Measurements from ENCODE around the gene ARHGAP10.

DNA sequence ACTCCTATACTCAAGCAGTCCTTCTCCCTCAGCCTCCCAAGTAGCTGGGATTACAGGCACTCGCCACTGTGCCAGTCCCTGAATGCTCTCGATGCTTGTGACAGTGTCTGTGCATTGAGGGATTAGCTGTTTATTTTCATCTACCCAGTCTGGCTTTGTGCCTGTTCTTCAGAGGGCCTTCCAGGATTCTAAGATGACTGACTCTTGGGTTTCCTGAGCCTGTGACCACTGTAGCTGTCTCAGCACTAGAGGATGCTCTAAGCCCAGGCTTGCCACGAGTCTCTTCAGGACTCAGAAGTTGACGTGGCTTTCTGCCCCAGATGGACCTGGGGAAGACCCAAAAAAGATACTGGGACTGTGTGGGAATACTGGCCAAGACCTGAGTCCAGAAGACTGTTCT lies 201.4 kb downstream of the ARHGAP10 start:
- TF ChIP-seq, protein P1, sequence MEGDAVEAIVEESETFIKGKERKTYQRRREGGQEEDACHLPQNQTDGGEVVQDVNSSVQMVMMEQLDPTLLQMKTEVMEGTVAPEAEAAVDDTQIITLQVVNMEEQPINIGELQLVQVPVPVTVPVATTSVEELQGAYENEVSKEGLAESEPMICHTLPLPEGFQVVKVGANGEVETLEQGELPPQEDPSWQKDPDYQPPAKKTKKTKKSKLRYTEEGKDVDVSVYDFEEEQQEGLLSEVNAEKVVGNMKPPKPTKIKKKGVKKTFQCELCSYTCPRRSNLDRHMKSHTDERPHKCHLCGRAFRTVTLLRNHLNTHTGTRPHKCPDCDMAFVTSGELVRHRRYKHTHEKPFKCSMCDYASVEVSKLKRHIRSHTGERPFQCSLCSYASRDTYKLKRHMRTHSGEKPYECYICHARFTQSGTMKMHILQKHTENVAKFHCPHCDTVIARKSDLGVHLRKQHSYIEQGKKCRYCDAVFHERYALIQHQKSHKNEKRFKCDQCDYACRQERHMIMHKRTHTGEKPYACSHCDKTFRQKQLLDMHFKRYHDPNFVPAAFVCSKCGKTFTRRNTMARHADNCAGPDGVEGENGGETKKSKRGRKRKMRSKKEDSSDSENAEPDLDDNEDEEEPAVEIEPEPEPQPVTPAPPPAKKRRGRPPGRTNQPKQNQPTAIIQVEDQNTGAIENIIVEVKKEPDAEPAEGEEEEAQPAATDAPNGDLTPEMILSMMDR (IDR thresholded peaks at IDR 0.05): peak in 2 of 6 experiments; percentile 27 to 28
- no peak for TF ChIP-seq POLR2A (IDR thresholded peaks at IDR 0.05)

Data from Peyer's patch (tissue), 4 donors.